IPS DF 6.9 (cell line): Measurements from ENCODE around the gene XPA.

Source experiments
- DNase-seq: peaks from one replicate; pipeline ENCODE4 v3.0.0-alpha.2; 2013; ENCODE audit warnings: low read depth, low spot score
- H3K27ac ChIP-seq: one replicate; pipeline ENCODE4 v1.5.1; 2013; ENCODE audit warnings: low read length, control low read depth
- H3K27me3 ChIP-seq: 2 replicates; pipeline ENCODE4 v1.6.1; 2013; ENCODE audit warnings: mild to moderate bottlenecking, low read length; ENCODE audit not compliant: control insufficient read depth, insufficient read depth
- H3K36me3 ChIP-seq: 2 replicates; pipeline ENCODE4 v1.6.1; 2013; ENCODE audit warnings: low read length; ENCODE audit not compliant: control insufficient read depth, insufficient read depth
- H3K4me1 ChIP-seq: 2 replicates; pipeline ENCODE4 v1.6.1; 2013; ENCODE audit warnings: low read length; ENCODE audit not compliant: control insufficient read depth, insufficient read depth
- H3K4me3 ChIP-seq: 2 replicates; pipeline ENCODE4 v1.5.1; 2013; ENCODE audit warnings: mild to moderate bottlenecking, low read length
- H3K9me3 ChIP-seq: 2 replicates; pipeline ENCODE4 v1.6.1; 2013; ENCODE audit warnings: low read length, inconsistent platforms; ENCODE audit not compliant: control insufficient read depth, insufficient read depth
- WGBS: extraction: QIAGEN DNeasy Blood & Tissue Kit; methylation state at CpG from one replicate; pipeline ENCODE4 v1.1.7; 2013; ENCODE audit warnings: mixed read lengths, missing lambda C conversion rate; ENCODE audit not compliant: insufficient read length, insufficient coverage; 5-methylcytosine and 5-hydroxymethylcytosine counted together

Gene XPA

GRCh38 chr9:97659771-97660170 is 37.4 kb downstream of the XPA start:
- Histone ChIP-seq H3K36me3 (peaks cover 9% of the 10 kb centered on the region; the same call in 1 of the 2 replicates), H3K4me3 (no peak overlapping the region), H3K9me3 (no peaks in the 10 kb centered on the region), H3K27ac (no peak overlapping the region), H3K27me3 (no peaks in the 10 kb centered on the region), H3K4me1 (no peaks in the 10 kb centered on the region)
- no peak for DNase-seq
- no CpG with 5 or more reads among the region's 3 CpGs for WGBS

GRCh38 chr9:97658707-97659106 is 38.4 kb downstream of the XPA start:
- Histone ChIP-seq H3K9me3 (no peaks in the 10 kb centered on the region), H3K27me3 (no peaks in the 10 kb centered on the region), H3K4me1 (no peaks in the 10 kb centered on the region), H3K4me3 (no peak overlapping the region), H3K27ac (no peak overlapping the region), H3K36me3 (peaks cover 9% of the 10 kb centered on the region; the same call in 1 of the 2 replicates)
- no peak for DNase-seq
- no CpG with 5 or more reads among the region's 1 CpG for WGBS

GRCh38 chr9:97651646-97652045 is 45.5 kb downstream of the XPA start:
- Histone ChIP-seq H3K27me3 (no peaks in the 10 kb centered on the region), H3K4me1 (no peaks in the 10 kb centered on the region), H3K36me3 (peaks cover 9% of the 10 kb centered on the region; the same call in 1 of the 2 replicates), H3K4me3 (no peak overlapping the region), H3K9me3 (no peaks in the 10 kb centered on the region), H3K27ac (no peak overlapping the region)
- WGBS = no CpG with 5 or more reads among the region's 3 CpGs
- DNase-seq = no peak

- H3K27ac ChIP-seq = no peak overlapping the region
- no CpG with 5 or more reads among the region's 5 CpGs for WGBS
- no peaks in the 10 kb centered on the region for H3K9me3 ChIP-seq
- no peak overlapping the region for H3K4me3 ChIP-seq
- DNase-seq = no peak
- peaks cover 11% of the 10 kb centered on the region; the same call in 1 of the 2 replicates for H3K36me3 ChIP-seq
- H3K27me3 ChIP-seq = no peaks in the 10 kb centered on the region
- H3K4me1 ChIP-seq = no peaks in the 10 kb centered on the region
These were observed 49.1 kb downstream of the XPA start for GRCh38 chr9:97647996-97648395.

GRCh38 chr9:97645720-97646119 is 51.4 kb downstream of the XPA start:
- Histone ChIP-seq H3K4me3 (no peak overlapping the region), H3K9me3 (no peaks in the 10 kb centered on the region), H3K36me3 (peaks cover 11% of the 10 kb centered on the region; the same call in 1 of the 2 replicates), H3K27me3 (no peaks in the 10 kb centered on the region), H3K27ac (no peak overlapping the region), H3K4me1 (no peaks in the 10 kb centered on the region)
- no peak for DNase-seq

GRCh38 chr9:97640325-97640724 is 56.8 kb downstream of the XPA start:
- WGBS = no CpG with 5 or more reads among the region's 2 CpGs
- Histone ChIP-seq H3K27ac (no peak overlapping the region), H3K4me3 (no peak overlapping the region), H3K4me1 (no peaks in the 10 kb centered on the region), H3K9me3 (no peaks in the 10 kb centered on the region), H3K36me3 (peaks cover 5% of the 10 kb centered on the region; the same call in 1 of the 2 replicates), H3K27me3 (no peaks in the 10 kb centered on the region)
- no peak for DNase-seq

- Histone ChIP-seq H3K36me3 (peaks cover 4% of the 10 kb centered on the region; the same call in 1 of the 2 replicates), H3K27ac (no peak overlapping the region), H3K9me3 (no peaks in the 10 kb centered on the region), H3K27me3 (no peaks in the 10 kb centered on the region), H3K4me3 (no peak overlapping the region), H3K4me1 (0 out of 2 replicates have a peak, but pooled peaks cover 1% of the 10 kb centered on the region)
- DNase-seq = no peak
- no CpG with 5 or more reads among the region's 3 CpGs for WGBS
These were observed 58.5 kb downstream of the XPA start for GRCh38 chr9:97638666-97639065.

- Histone ChIP-seq H3K36me3 (no peaks in the 10 kb centered on the region), H3K9me3 (no peaks in the 10 kb centered on the region), H3K27ac (no peak overlapping the region), H3K4me3 (no peak overlapping the region), H3K27me3 (no peaks in the 10 kb centered on the region), H3K4me1 (0 out of 2 replicates have a peak, but pooled peaks cover 1% of the 10 kb centered on the region)
- no peak for DNase-seq
- WGBS = 100% methylated on average over 1 of the region's 3 CpGs
These were observed 60.2 kb downstream of the XPA start for GRCh38 chr9:97636903-97637302.

- DNase-seq = no peak
- Histone ChIP-seq H3K9me3 (no peaks in the 10 kb centered on the region), H3K36me3 (no peaks in the 10 kb centered on the region), H3K4me3 (no peak overlapping the region), H3K27me3 (no peaks in the 10 kb centered on the region), H3K4me1 (peaks cover 3% of the 10 kb centered on the region; the same call in 1 of the 2 replicates), H3K27ac (no peak overlapping the region)
- no CpG with 5 or more reads among the region's 7 CpGs for whole genome bisulfite sequencing
These were observed 62.1 kb downstream of the XPA start for GRCh38 chr9:97635026-97635425.

- DNase-seq = no peak
These were observed 63.2 kb downstream of the XPA start for GRCh38 chr9:97633859-97634490.

More at GRCh38 chr9:97633859-97634490, 63.2 kb downstream of the XPA start:
- Histone ChIP-seq H3K4me1 (peaks cover 5% of the 10 kb centered on the region; the same call in 1 of the 2 replicates), H3K27ac (no peak overlapping the region), H3K36me3 (no peaks in the 10 kb centered on the region), H3K27me3 (no peaks in the 10 kb centered on the region), H3K4me3 (peak overlapping the region; percentile 90), H3K9me3 (no peaks in the 10 kb centered on the region)
- WGBS = no CpG with 5 or more reads among the region's 43 CpGs
